Dedifferentiated amniotic fluid mesenchymal stem cell (primary cell): ENCODE results near the gene SLC25A4.

ENCODE experiments used
- DNase-seq: peaks from one replicate; pipeline ENCODE4 v3.0.0-alpha.2; 2016; ENCODE audit errors: extremely low spot score

Gene SLC25A4

GRCh38 chr4:185119927-185120630 lies 23.0 kb upstream of the SLC25A4 start:
- DNase-seq = no peak

DNA sequence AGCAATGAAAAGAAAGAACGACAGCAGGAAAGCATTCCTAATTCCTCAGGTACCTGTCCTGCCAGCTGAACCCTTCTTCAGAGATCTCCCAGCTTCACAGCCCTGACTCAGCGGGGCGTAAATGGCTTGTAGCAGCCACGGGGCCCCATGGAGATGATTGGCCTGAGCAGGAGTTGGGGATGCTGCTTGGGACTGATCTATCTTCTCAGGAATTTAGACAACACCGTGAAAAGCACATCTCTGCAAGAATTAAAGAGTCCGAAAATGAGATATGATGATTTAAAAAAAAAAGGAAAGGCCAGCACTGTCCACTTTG lies 22.5 kb upstream of the SLC25A4 start:
- no peak for DNase-seq

- DNase-seq = no peak
Measured at GRCh38 chr4:185122681-185123345, 20.3 kb upstream of the SLC25A4 start.

GRCh38 chr4:185124006-185124405 lies 19.1 kb upstream of the SLC25A4 start:
- no peak for DNase-seq

- DNase-seq = no peak
Measured at GRCh38 chr4:185127021-185127925, 15.8 kb upstream of the SLC25A4 start.

GRCh38 chr4:185128272-185129119 lies 14.6 kb upstream of the SLC25A4 start:
- DNase-seq = no peak

- DNase-seq = peak; percentile 59
Measured at GRCh38 chr4:185134307-185134869, 8.7 kb upstream of the SLC25A4 start.

DNA sequence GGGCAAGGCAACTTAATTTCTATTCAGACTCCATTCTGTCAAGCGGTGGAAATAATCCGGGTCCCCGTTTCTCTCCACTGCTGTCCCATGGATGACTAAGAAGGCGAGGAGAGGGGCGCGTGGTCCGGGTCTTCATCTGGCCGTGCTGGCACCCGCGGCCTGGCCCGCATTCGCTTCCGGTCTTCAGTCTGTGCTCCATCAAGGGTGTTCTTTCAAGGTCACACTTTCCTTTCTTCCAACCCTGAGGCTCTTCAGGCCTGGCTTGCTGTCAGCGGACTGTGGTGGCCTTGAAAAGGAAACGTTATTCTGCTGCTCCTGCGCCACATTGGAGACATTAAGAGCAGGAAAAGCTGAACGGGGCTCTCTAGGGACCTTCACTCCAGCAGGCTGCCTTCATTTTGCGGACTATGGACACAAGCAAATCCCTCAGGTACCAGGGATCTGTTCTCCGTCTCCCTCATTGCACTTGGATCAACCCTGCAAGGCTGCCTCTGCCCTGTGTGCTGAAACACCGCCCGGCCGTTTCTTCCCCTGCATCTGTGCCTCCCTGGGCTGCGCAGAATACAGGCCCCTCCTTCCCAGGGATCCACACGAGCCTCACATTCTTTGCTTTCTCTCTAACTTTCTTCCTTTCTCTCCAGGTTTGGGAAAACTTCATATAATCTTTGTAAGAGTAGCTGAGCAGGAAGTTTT lies 5.7 kb upstream of the SLC25A4 start:
- no peak for DNase-seq

DNA sequence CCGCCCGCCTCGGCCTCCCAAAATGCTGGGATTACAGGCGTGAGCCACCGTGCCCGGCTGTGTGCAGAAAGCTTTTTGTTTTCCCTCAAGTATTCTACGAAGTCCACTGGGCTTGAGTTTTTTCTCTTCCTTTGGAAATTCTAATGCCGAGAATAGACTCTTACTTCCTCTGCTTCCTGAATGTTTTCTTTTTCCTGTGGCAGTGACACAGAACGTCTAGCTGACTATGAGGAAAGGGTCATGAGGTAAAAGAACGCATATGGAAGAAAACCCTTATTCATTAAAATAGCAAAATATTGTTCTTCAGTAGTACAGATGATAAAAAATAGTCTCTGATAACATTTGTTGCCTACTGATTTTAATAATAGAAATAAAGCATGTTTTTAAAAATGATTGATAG lies 4.9 kb upstream of the SLC25A4 start:
- DNase-seq = no peak

DNA sequence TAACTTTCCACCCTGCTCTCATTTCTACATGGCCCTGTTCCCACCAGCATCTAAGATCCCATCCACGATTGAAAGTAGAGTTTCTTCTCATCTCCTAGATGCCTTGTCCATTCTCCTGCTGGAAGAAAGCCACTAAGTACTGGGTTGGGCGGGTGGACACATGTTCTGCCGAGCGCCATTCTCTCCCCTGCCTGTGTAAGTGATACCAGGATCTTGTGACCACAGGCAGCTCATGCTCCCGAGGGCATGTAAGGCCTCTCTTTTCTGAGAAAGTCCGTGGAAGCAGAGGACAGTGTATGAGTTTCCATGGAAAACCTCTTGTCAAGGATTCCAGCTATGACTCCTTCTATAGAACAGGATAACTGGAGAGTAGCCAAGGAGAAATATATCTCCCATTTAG lies 3.3 kb upstream of the SLC25A4 start:
- no peak for DNase-seq

DNA sequence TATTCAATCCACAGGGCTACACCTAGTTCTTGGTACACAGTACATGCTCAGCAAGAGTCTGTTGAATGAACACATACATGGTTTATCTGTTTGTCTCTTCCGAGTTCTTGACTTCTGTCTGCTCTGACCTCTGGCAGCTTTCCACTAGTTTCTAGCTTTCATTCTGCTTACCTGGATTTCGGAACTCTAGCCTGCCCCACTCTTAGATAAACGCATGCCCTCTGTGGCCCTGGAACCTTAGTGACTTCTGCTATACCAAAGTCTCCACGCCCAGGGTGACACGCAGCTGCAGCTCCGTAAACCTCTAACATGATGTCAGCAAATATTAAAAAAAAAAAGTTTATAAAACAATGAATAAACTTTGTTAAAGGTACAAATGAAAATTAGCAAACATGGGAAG lies 1.3 kb upstream of the SLC25A4 start:
- no peak for DNase-seq

DNA sequence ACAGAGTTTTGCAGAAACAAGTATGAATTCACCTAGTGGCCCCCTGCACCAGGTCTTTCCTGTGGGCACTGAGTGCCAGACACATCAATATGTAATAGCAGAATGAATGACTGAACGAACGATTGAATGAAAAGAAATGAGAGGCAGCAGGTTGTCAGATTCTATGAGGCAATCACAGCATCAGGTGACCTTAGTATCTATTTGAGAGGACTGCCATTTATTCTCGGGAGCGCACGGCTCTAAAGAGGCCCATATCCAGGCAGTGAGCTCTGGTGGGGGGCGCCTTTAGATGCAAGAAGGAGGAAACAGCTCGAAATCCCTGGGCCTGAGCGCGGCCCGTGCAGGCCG lies 528 bp upstream of the SLC25A4 start:
- no peak for DNase-seq

GRCh38 chr4:185143601-185143969 lies 519 bp downstream of the SLC25A4 start:
- peak; percentile 34 for DNase-seq

DNA sequence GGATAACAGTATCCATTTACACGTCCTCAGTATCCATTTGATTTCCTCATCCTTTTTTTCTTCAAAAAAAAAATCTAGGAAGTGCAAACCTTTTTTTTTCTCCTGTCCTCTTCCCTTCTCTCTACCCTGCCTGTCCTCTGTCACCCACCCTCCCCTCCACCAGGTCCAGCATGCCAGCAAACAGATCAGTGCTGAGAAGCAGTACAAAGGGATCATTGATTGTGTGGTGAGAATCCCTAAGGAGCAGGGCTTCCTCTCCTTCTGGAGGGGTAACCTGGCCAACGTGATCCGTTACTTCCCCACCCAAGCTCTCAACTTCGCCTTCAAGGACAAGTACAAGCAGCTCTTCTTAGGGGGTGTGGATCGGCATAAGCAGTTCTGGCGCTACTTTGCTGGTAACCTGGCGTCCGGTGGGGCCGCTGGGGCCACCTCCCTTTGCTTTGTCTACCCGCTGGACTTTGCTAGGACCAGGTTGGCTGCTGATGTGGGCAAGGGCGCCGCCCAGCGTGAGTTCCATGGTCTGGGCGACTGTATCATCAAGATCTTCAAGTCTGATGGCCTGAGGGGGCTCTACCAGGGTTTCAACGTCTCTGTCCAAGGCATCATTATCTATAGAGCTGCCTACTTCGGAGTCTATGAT lies 1.7 kb downstream of the SLC25A4 start:
- DNase-seq = no peak

DNA sequence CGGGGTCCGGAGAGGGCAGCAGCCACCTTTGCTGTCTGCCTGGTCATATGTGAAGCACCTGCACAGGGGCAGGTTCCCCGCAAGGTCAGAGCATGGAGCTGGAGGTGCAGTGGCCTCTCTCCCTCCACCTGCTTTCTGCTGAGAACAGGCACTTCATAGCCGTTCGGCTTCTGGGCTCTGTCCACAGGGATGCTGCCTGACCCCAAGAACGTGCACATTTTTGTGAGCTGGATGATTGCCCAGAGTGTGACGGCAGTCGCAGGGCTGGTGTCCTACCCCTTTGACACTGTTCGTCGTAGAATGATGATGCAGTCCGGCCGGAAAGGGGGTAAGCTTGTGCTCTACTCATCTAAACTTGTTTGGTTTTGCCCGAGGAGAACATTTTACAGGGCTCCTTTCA lies 2.5 kb downstream of the SLC25A4 start:
- no peak for DNase-seq

GRCh38 chr4:185149392-185149791 lies 6.3 kb downstream of the SLC25A4 start:
- no peak for DNase-seq

- no peak for DNase-seq
Measured at GRCh38 chr4:185151296-185151695, 8.2 kb downstream of the SLC25A4 start.

- peak; percentile 16 for DNase-seq
Measured at GRCh38 chr4:185165605-185166063, 22.6 kb downstream of the SLC25A4 start.

DNA sequence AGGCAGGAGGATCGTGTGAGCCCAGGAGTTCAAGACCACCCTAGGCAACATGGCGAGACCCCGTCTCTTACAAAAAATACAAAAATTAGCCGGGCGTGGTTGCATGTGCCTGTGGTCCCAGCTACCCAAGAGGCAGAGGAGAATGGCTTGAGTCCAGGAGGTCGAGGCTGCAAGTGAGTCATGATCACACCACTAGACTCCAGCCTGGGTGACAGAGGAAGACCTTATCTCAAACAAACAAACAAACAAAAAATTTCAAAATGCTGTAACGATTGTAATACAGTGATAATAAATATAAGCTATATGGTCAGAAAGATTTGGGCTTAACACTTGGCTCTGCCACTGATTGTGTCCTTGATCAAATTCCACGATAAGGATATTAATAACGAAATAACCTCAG lies 24.2 kb downstream of the SLC25A4 start:
- no peak for DNase-seq

GRCh38 chr4:185171373-185172071 lies 28.5 kb downstream of the SLC25A4 start:
- no peak for DNase-seq
